Activated CD8-positive, alpha-beta memory T cell treated with anti-CD3 and anti-CD28 coated beads, Interleukin-2, amount 10 ng/mL, durations not matched to agents 7 days and 5 days (primary cell): ENCODE results near the gene ITPKA. TPM values are rescaled to one million over a fixed set of nuclear protein-coding genes. Genes with fewer than 3 reads are reported as not detected.

Experiments used
- ATAC-seq: fragments of 150-1000 bp; cut with Tn5 transposase; one replicate; pipeline ENCODE4 v1.10.0; 2021; ENCODE audit warnings: moderate library complexity
- CTCF ChIA-PET: fragments of 350-600 bp; sonication (Branson Sonifier 250); formaldehyde crosslinking; loops from one replicate; lab custom pipeline; 2021; ENCODE audit warnings: antibody characterized with exemption; lab: Charles Lee
- DNase-seq: peaks from one replicate; pipeline ENCODE4 v3.0.0-alpha.2; 2020
- H3K27ac Mint-ChIP-seq: one replicate; pipeline ENCODE4 v1.8.0; 2021; ENCODE audit warnings: mild to moderate bottlenecking, mixed read lengths
- H3K27me3 Mint-ChIP-seq: one replicate; pipeline ENCODE4 v1.8.0; 2021; ENCODE audit warnings: mixed read lengths
- H3K36me3 Mint-ChIP-seq: one replicate; pipeline ENCODE4 v1.8.0; 2021; ENCODE audit warnings: mild to moderate bottlenecking, mixed read lengths
- H3K4me1 Mint-ChIP-seq: one replicate; pipeline ENCODE4 v1.8.0; 2021; ENCODE audit warnings: mixed read lengths
- H3K4me3 Mint-ChIP-seq: one replicate; pipeline ENCODE4 v1.8.0; 2021; ENCODE audit warnings: mild to moderate bottlenecking, moderate library complexity, mixed read lengths
- H3K9me3 Mint-ChIP-seq: one replicate; pipeline ENCODE4 v1.8.0; 2022; ENCODE audit warnings: low read depth, mixed read lengths
- total RNA-seq, 2 experiments: library from RNA; stranded (reverse); gene quantifications; one replicate each; pipeline ENCODE4 v1.2.3, GENCODE V29; 2021

Gene ITPKA
- total RNA-seq, 2 experiments from 2014 or later = 0.52 TPM; not detected in 1

DNA sequence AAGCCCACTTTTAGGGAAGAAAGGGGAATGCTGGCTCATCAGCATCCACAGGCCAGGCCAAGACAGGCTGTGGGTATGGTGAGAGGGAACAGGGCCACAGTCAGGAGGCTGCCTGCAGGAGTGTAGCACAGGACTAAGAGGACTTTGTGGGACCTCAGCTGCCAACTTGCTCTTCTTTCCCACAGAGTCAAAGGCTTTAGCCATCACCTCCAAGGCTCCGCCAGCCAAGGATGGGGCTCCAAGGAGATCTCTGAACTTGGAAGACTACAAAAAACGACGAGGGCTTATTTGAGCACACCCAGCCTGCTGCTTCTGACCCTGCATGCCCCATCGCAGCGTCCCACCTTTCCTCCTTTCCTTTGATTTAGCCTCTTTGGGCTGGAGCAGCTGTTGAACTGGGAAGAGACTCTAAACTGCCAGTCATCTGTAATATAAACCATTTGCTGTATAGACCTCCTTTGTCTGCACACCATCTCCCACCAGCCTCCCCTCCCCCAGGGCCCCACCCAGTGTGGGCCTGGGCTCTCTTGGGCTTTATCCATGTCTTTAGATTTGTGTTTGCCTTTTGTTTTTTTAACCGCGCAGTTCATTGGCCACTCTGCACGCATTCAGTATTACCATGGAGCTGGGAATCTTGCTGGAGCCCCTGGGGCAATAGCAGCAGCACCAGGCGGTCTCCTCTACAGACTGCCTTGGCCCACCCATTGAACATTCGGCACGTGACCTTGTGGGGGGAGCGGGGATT lies 13.1 kb upstream of the ITPKA start:
- H3K27ac Mint-ChIP-seq = no peak overlapping the region
- ATAC-seq (no peak), DNase-seq (no peak)
- no peak overlapping the region for H3K4me3 Mint-ChIP-seq
- H3K4me1 Mint-ChIP-seq = peaks cover 19% of the 10 kb centered on the region
- peaks cover 57% of the 10 kb centered on the region for H3K36me3 Mint-ChIP-seq
- CTCF ChIA-PET = interaction anchor here (1.7 to 2.8 kb wide), 2 partner anchors 15 kb away, joined by 6 to 7 read pairs; no protein-coding TSS in a partner anchor
- no peaks in the 10 kb centered on the region for H3K9me3 Mint-ChIP-seq
- no peaks in the 10 kb centered on the region for H3K27me3 Mint-ChIP-seq

DNA sequence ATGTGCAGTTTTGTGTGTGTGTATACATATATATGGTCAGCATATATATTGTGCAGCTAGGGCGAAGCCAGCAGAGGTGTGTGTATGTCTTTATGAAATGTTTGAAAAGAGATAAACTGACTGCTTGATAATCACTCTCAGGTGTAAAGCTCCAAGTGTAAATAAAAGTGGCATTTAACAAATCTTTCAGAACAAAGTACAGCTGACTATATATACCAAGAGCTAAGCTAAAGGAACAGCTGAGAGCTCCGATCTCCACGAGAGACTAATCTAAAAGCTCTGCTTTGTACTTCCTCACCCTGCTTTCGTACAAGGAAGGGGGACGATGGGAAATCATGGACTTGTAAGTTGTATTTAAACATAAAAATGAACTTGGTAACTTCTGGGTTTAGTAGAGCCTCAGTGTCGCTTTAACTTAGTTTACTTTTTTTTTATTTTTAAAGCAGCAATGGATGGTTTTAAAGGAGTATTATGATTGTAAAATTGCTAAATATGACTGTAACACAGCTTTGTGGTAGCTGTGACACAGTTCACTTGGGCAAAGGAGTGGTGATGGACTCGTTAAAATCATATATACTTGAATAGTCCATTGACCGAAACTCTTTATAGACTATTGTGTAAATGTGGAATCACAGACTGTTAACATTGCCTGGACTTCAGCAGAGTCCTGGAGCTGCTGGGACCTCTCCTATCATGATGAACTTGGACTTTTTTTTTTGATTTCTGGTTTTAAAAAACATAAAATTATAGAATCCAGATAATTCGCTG lies 11.4 kb upstream of the ITPKA start:
- CTCF ChIA-PET = interaction anchor here (1.6 to 1.7 kb wide), 2 partner anchors 11 to 17 kb away, joined by 3 to 6 read pairs; no protein-coding TSS in a partner anchor
- Mint-ChIP-seq H3K27ac (no peak overlapping the region), H3K4me1 (peaks cover 22% of the 10 kb centered on the region), H3K36me3 (peaks cover 46% of the 10 kb centered on the region), H3K9me3 (no peaks in the 10 kb centered on the region), H3K27me3 (no peaks in the 10 kb centered on the region), H3K4me3 (no peak overlapping the region)
- DNase-seq (no peak), ATAC-seq (no peak)

DNA sequence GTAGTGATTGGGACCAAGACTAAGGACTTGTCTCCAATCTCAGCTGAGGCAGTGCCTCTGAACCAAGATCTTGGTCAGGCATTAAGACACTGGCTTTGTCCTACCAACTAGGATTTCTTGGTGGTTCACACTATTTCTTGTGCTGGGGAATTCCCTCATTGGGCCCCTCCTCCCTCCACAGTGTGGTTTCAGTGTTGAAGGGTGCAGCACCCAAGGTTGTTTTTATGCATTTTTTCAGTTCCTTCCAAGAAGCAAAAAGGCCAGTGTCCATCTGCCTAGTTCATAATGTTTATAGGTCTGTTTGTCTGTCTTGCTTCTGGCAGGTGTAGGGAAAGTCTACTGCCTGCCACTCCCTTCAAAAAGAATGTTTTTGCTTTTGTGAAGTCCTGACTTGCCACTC lies 10.6 kb upstream of the ITPKA start:
- DNase-seq (peak; percentile 65), ATAC-seq (peak; percentile 50)
- H3K9me3 Mint-ChIP-seq = no peaks in the 10 kb centered on the region
- CTCF ChIA-PET = interaction anchor here (1.6 kb wide), 1 partner anchor 10 kb away, joined by 3 read pairs; no protein-coding TSS in a partner anchor
- peaks cover 4% of the 10 kb centered on the region for H3K27me3 Mint-ChIP-seq
- peaks cover 29% of the 10 kb centered on the region for H3K4me1 Mint-ChIP-seq
- H3K36me3 Mint-ChIP-seq = peaks cover 45% of the 10 kb centered on the region
- peak overlapping the region; percentile 35 for H3K27ac Mint-ChIP-seq
- H3K4me3 Mint-ChIP-seq = peak overlapping the region; percentile 33

DNA sequence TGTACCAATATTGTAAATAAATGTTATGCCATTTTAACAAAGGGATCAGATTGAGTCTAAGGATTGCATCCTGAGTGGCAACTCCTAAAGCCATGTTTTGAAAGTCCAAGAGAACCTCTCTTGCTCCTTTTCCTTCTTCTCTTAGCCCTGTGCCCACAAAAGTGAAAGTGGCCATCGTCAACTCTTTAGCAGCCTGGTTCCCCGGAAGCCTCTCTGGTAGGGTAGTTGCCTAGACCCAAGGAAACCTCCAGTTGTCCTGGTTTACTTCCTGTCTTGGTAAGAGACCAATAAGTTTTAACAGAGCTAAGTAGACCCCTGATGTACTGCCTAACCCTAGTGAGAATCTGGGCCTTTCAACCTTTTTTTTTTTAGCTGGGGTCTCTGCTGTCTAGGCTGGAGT lies 10.2 kb upstream of the ITPKA start:
- CTCF ChIA-PET = no interaction called here
- peak overlapping the region; percentile 33 for H3K4me3 Mint-ChIP-seq

DNA sequence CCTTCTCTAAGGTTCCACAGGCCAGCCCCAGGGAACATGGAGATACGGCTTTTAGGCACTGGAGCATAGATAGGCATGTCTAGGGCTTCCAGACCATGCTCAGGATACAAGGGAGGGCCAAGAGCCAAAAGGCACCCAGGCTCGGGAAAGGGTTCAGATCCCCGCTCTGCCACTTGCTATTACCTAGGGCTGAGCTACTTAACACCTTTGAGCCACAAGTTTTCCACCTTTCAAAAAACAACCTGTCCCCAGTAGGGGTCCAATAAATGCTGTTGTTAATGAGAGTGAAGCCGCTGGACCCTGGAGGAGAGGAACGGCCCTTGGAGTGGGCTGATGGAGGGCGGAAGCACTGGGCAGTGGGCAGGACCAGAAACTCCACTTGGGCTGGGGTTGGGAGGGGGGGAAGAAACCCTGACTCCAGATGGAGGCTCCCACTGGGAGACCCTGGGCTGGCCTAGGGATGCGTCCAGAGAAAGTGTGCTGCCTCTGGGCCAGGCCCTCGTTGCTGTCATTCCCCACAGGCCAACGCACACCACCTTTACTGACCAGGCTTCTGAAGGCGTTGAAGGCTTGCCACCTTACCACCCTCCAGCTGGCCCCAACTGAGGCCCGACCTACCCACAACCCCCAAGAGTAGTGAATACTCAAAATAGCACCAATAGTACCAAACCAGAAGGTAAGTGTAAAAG lies 8.6 kb upstream of the ITPKA start:
- no peak overlapping the region for H3K27ac Mint-ChIP-seq

More for the DNA sequence above, 10.2 kb upstream of the ITPKA start:
- Mint-ChIP-seq H3K36me3 (peaks cover 43% of the 10 kb centered on the region), H3K4me1 (peaks cover 30% of the 10 kb centered on the region), H3K27me3 (peaks cover 4% of the 10 kb centered on the region), H3K9me3 (no peaks in the 10 kb centered on the region), H3K27ac (peak overlapping the region; percentile 35)
- peak; percentile 70 for DNase-seq
- peak; percentile 66 for ATAC-seq

DNA sequence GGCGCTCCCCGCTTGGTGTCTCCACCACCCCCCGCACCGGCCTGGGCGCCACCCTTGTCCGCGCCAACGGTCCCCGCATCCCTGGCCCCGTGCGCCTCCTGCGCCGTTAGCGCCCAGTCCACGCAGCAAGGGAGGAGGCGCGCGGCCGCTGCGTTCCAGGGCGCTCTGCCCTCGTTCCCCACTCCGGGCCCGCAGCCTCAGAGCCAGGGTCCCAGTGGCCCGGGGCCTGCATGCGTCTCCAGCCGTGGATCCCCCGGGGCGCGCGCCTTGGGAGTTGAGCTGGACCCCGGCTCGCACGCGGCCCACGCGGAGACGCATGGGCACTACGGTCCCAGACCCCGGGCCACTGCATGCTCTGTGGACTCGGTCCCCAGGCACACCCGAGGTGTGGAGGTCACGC lies 7.4 kb upstream of the ITPKA start:
- H3K9me3 Mint-ChIP-seq = no peaks in the 10 kb centered on the region
- H3K4me1 Mint-ChIP-seq = peaks cover 46% of the 10 kb centered on the region
- CTCF ChIA-PET = no interaction called here
- no peak overlapping the region for H3K4me3 Mint-ChIP-seq
- no peak overlapping the region for H3K27ac Mint-ChIP-seq
- DNase-seq (no peak), ATAC-seq (no peak)
- H3K36me3 Mint-ChIP-seq = peaks cover 23% of the 10 kb centered on the region
- peaks cover 7% of the 10 kb centered on the region for H3K27me3 Mint-ChIP-seq

More for the DNA sequence above, 8.6 kb upstream of the ITPKA start:
- CTCF ChIA-PET = no interaction called here
- H3K36me3 Mint-ChIP-seq = peaks cover 33% of the 10 kb centered on the region
- H3K9me3 Mint-ChIP-seq = no peaks in the 10 kb centered on the region
- H3K4me1 Mint-ChIP-seq = peaks cover 35% of the 10 kb centered on the region
- DNase-seq (no peak), ATAC-seq (no peak)
- H3K27me3 Mint-ChIP-seq = peaks cover 4% of the 10 kb centered on the region
- no peak overlapping the region for H3K4me3 Mint-ChIP-seq

DNA sequence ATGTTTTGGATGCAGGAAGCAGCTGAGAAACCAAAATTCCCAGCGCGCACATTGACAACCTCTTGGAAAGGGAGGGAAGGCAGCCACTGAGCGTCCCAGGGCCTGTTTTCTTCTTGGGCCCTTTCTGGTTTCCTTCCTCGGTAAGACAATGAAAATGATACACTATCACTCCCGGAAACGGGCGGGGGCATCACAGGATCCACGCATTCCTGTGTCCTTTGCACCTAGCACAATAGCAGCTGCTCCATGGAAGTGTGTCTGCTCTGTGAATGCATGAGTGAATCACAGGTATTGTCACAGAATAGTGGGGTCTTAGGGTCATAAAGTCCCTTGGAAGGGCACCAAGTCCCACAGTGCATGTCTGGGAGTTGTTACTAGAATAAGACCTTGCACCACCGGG lies 6.3 kb upstream of the ITPKA start:
- CTCF ChIA-PET = no interaction called here
- peaks cover 14% of the 10 kb centered on the region for H3K36me3 Mint-ChIP-seq
- peaks cover 55% of the 10 kb centered on the region for H3K4me1 Mint-ChIP-seq
- H3K27ac Mint-ChIP-seq = no peak overlapping the region
- DNase-seq (no peak), ATAC-seq (no peak)
- peaks cover 16% of the 10 kb centered on the region for H3K27me3 Mint-ChIP-seq
- H3K9me3 Mint-ChIP-seq = no peaks in the 10 kb centered on the region
- H3K4me3 Mint-ChIP-seq = no peak overlapping the region

DNA sequence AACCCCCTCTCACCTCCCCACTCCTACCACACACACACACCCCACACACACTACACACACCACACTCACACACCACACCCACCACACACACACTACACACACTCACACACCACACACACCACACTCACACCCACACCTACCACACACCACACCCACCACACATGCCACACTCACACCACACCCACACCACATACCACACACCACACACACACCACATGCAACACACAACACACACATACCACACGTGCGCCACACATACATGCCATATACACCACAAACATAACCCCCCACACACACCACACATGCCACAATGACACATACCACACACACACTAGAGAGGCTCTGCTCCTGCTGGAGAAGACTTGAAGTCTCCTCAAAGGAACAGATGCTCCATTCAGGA lies 5.9 kb upstream of the ITPKA start:
- Mint-ChIP-seq H3K27me3 (peaks cover 20% of the 10 kb centered on the region), H3K36me3 (peaks cover 11% of the 10 kb centered on the region), H3K4me3 (peak overlapping the region; percentile 18), H3K9me3 (no peaks in the 10 kb centered on the region), H3K27ac (peak overlapping the region; percentile 73), H3K4me1 (peaks cover 57% of the 10 kb centered on the region)
- no peak for DNase-seq
- CTCF ChIA-PET = no interaction called here
- ATAC-seq = no peak

DNA sequence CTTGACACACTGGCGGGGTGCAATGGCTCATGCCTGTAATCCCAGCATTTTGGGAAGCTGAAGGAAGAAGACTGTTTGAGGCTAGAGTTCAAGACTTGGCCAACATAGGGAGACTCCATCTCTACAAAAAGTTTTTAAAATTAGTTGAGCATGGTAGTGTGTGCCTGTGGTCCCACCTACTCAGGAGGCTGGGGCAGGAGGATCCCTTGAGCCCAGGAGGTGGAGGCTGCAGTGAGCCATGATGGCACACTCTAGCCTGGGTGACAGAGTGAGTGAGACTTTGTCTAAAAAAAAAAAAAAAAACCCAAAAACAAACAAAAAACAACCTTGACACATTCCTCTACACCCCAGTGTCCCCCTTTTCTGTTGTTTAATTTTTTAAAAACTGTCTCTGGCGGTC lies 4.0 kb upstream of the ITPKA start:
- Mint-ChIP-seq H3K4me3 (no peak overlapping the region), H3K9me3 (no peaks in the 10 kb centered on the region), H3K27me3 (peaks cover 25% of the 10 kb centered on the region), H3K27ac (no peak overlapping the region), H3K4me1 (peaks cover 50% of the 10 kb centered on the region), H3K36me3 (peaks cover 3% of the 10 kb centered on the region)
- CTCF ChIA-PET = no interaction called here
- DNase-seq = no peak
- ATAC-seq = no peak

DNA sequence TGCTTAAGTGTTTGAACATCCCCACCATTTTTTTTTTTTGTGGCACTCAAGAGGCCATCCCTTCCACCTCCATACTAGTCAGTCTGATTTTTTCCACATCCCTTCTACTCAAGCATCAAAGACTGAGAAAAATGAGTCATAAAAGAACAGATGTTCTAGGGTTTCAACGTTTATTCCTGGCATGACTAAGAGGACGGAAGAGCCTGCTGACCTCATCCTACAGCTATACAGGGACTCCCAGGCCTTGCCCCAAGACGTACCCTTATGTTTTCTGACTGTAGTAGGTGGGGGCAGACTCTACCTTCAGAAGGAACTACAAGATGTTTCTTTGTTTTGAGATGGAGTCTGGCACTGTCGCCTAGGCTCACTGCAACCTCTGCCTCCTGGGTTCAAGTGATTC lies 3.3 kb upstream of the ITPKA start:
- ATAC-seq (peak; percentile 69), DNase-seq (peak; percentile 67)
- Mint-ChIP-seq H3K4me3 (no peak overlapping the region), H3K27me3 (peaks cover 30% of the 10 kb centered on the region), H3K36me3 (peaks cover 3% of the 10 kb centered on the region), H3K4me1 (peaks cover 53% of the 10 kb centered on the region), H3K27ac (peak overlapping the region; percentile 16), H3K9me3 (no peaks in the 10 kb centered on the region)
- CTCF ChIA-PET = interaction anchor here (0.7 to 1.0 kb wide), 2 partner anchors 60 to 587 kb away, joined by 3 to 5 read pairs; no protein-coding TSS in a partner anchor

DNA sequence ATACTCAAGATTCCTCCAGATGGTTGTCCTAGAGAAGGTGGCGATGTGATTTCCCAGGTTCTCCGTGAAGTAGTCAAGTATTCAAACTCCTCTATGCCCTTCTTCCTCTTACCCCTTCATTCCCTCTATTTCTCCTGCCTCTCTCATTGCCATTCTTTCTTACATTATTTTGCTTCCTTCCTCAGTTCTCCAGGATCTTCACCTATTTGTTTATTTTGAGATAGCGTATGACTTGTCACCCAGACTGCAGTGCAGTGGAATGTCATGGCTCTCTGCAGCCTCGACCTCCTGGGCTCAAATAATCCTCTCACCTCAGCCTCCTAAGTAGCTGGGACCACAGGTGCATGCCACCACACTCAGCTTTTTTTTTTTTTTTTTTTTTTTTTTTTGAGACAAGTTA lies 1.8 kb upstream of the ITPKA start:
- Mint-ChIP-seq H3K27me3 (peaks cover 42% of the 10 kb centered on the region), H3K4me1 (peaks cover 51% of the 10 kb centered on the region), H3K4me3 (no peak overlapping the region), H3K36me3 (peaks cover 3% of the 10 kb centered on the region), H3K9me3 (no peaks in the 10 kb centered on the region), H3K27ac (no peak overlapping the region)
- CTCF ChIA-PET = no interaction called here
- DNase-seq (no peak), ATAC-seq (no peak)

DNA sequence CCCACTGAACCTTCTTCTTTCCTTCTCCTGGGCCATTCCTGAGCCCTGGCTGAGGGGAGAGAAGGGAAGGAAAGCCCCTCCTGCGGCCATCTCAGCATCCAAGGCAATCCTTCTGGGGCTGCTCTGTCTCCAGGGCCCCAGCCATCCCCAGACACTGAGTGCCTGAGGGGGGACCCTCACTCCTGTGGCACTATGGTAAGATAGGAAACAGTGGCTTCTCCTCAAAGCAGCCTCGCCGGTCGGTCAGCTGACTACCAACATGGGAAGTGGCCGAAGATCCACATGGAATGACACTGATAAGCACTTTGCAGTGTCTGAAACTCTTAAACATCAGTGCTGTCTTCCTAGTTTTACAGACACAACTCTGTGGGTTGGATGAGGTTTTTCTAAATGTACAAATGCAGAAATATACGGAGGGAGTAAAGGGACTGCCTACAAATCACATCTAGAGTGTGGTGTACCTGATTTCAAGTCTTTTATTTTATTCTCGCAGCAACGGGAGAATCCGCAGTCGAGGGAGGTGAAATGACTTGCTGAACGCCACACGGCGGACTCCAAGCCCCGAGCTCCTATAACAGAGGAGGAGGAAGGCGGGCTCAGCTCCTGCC lies 973 bp upstream of the ITPKA start:
- DNase-seq (no peak), ATAC-seq (no peak)
- Mint-ChIP-seq H3K4me1 (peaks cover 45% of the 10 kb centered on the region), H3K9me3 (no peaks in the 10 kb centered on the region), H3K27me3 (peaks cover 50% of the 10 kb centered on the region), H3K27ac (no peak overlapping the region), H3K4me3 (peak overlapping the region; percentile 47), H3K36me3 (peaks cover 3% of the 10 kb centered on the region)
- CTCF ChIA-PET = interaction anchor here (0.8 to 2.2 kb wide), 2 partner anchors 10 to 27 kb away, joined by 3 to 10 read pairs; no protein-coding TSS in a partner anchor

DNA sequence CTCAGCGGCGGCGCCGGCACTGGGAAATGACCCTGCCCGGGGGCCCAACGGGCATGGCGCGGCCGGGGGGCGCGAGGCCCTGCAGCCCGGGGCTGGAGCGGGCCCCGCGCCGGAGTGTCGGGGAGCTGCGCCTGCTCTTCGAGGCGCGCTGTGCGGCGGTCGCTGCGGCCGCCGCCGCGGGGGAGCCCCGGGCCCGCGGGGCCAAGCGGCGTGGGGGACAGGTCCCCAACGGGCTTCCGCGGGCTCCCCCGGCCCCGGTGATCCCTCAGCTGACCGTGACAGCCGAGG lies 172 bp downstream of the ITPKA start:
- no peak for DNase-seq
- H3K4me1 Mint-ChIP-seq = peaks cover 40% of the 10 kb centered on the region
- no peaks in the 10 kb centered on the region for H3K9me3 Mint-ChIP-seq
- CTCF ChIA-PET = interaction anchor here (2.2 kb wide), 1 partner anchor 28 kb away, joined by 10 read pairs; no protein-coding TSS in a partner anchor
- H3K27ac Mint-ChIP-seq = no peak overlapping the region
- ATAC-seq = peak; percentile 4
- peaks cover 56% of the 10 kb centered on the region for H3K27me3 Mint-ChIP-seq
- H3K4me3 Mint-ChIP-seq = no peak overlapping the region
- no peaks in the 10 kb centered on the region for H3K36me3 Mint-ChIP-seq
